ENCODE results near the gene GLIPR1.
"Not testable (repeated sequence)": the region's sequence is repeated elsewhere in the genome, so short reads cannot be mapped to it uniquely, and the experiment has no call there.

The GLIPR1 gene

GRCh38 chr12:75457191-75457590, 23.4 kb upstream of the GLIPR1 start:
- H3K4me3 ChIP-seq (ENCODE audit: low read depth, low read length) = no peak overlapping the region
- TF ChIP-seq CTCF (IDR thresholded peaks at IDR 0.05; ENCODE audit: borderline replicate concordance, insufficient read depth, low read depth, low read length) = no peak

DNA sequence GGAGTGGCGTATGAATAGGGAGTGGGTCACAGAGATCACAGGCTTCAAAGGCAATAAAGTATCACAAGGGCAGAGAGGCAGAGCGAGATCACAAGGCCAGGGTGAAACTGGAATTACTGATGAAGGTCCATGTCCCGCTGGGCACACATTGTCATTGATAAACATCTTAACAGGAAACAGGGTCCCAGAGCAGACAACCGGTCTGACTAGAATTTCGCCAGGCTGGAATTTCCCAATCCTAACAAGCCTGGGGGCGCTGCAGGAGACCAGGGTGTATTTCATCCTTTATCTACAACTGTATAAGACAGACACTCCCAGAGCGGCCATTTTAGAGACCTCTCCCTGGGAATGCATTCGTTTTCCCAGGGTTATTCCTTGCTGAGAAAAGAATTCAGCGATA, 22.7 kb upstream of the GLIPR1 start:
- H3K4me3 ChIP-seq (ENCODE audit: low read depth, low read length) = not testable (repeated sequence)

DNA sequence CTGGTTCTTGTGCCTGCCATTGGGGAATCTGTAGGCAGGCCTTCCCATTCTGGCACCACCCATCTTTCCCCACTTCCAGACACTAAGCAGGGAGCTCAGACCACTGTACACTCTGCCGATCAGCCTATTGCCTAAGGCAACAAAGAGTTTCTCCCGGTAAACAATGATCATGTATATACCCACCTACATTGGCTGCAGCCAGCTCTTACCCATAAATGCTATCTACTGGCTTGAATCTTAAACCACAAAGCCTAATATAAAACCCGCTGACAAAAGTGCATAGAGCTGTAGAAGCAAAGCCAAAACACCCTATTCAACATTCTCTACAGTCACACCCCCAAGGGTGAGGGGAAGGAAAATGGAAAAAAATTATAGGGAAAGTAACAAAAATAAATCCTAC, 20.8 kb upstream of the GLIPR1 start:
- H3K4me3 ChIP-seq (ENCODE audit: low read depth, low read length) = no peak overlapping the region
- no peak for TF ChIP-seq CTCF (IDR thresholded peaks at IDR 0.05; ENCODE audit: borderline replicate concordance, insufficient read depth, low read depth, low read length)

- no peak overlapping the region for H3K4me3 ChIP-seq (ENCODE audit: low read depth, low read length)
- TF ChIP-seq CTCF (IDR thresholded peaks at IDR 0.05; ENCODE audit: borderline replicate concordance, insufficient read depth, low read depth, low read length) = no peak
Observed at GRCh38 chr12:75460204-75460603, 20.4 kb upstream of the GLIPR1 start.

DNA sequence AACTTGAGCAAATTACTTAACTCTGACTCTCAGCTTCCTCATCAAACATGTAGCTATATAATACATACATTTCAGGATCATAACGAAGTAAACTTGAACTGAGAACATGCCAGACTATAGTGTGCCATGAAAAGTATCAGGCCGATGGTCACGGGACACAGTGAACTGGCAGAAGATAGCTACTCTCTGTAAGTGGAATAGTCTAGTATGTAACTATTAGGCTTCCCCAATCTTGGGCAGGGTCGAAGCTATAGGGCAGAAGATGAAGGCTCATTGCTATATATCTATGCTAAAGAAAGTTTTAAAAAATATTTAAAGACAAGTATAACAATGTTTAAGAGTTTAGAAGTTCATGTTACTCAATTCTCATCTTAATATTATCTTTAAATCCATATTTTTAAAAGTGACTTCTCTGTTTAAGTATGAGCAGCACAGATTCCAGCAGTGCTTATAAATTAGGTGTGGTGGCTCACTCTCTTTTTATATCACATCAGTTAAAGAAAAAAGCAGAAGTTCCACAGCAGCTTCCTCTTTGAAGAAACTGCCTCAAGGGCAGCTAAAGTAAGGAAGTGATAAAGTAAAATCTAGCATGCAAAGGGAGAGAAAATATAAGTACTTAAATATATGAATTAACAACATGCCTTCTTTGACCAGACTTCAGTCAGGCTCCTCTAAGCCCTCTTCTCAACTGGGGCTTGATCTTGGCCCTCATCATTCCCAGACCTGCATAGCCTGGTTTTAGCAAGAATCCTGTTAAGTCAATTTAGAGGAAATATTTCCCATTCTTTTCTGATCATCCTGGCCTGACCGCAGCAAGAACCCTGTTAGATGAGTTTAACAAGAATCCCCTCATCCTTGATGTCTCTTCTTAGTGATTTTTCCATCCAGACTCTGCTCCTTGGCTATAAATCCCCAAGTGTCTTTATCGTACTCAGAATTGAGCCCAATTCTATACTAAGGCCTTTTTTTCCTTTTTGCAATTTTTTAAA, 8.4 kb upstream of the GLIPR1 start:
- TF ChIP-seq CTCF (IDR thresholded peaks at IDR 0.05; ENCODE audit: borderline replicate concordance, insufficient read depth, low read depth, low read length) = no peak
- H3K4me3 ChIP-seq (ENCODE audit: low read depth, low read length) = no peak overlapping the region

DNA sequence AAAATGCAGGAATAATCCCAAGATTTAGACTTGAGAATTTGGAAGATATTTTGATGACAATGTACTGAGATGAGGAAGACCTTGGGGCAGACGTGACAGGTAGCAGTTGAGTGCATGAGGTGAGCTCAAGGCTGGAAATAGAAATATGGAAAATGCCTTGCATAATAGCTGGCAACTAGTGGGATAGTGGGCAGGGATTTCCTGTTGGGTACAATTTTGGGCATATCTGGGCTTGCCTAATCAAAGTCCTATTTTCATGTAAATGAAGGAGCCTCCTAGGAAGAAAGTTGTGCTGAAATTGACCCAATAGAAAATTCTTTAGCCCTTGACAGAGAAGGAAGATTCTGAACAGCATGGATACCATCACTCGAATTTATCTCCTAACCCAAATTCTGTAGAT, 6.4 kb upstream of the GLIPR1 start:
- no peak overlapping the region for H3K4me3 ChIP-seq (ENCODE audit: low read depth, low read length)
- TF ChIP-seq CTCF (IDR thresholded peaks at IDR 0.05; ENCODE audit: borderline replicate concordance, insufficient read depth, low read depth, low read length) = no peak

DNA sequence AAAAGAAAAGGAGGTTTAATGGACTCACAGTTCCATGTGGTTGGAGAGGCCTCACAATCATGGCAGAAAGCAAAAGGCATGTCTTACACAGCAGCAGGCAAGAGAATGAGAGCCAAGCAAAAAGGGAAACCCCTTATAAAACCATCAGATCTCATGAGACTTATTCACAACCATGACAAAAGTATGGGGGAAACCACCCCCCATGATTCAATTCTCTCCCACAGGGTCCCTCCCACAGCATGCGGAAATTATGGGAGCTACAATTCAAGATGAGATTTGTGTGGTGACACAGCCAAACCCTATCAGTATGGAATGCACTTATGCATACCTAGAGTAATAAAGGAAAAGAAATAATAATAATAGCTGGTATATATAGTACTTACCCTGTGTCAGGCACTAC, 4.5 kb upstream of the GLIPR1 start:
- H3K4me3 ChIP-seq (ENCODE audit: low read depth, low read length) = no peak overlapping the region
- no peak for TF ChIP-seq CTCF (IDR thresholded peaks at IDR 0.05; ENCODE audit: borderline replicate concordance, insufficient read depth, low read depth, low read length)

Measured in GM12875 (cell line).